ENCODE measurements around the gene SKP1.

Gene SKP1

GRCh38 chr5:134128648-134128995, 48.1 kb downstream of the SKP1 start:
- DNase-seq = no peak

- no peak for DNase-seq
These were observed 48.6 kb downstream of the SKP1 start for GRCh38 chr5:134127988-134128647.

GRCh38 chr5:134127376-134127861, 49.3 kb downstream of the SKP1 start:
- DNase-seq = no peak

- DNase-seq = no peak
These were observed 51.4 kb downstream of the SKP1 start for GRCh38 chr5:134125039-134126015.

- no peak for DNase-seq
These were observed 52.3 kb downstream of the SKP1 start for GRCh38 chr5:134124289-134125038.

- DNase-seq = no peak
These were observed 53.4 kb downstream of the SKP1 start for GRCh38 chr5:134123360-134123759.

- DNase-seq = no peak
These were observed 54.2 kb downstream of the SKP1 start for GRCh38 chr5:134122530-134122929.

- no peak for DNase-seq
These were observed 56.2 kb downstream of the SKP1 start for GRCh38 chr5:134120386-134121138.

GRCh38 chr5:134119720-134120119, 57.0 kb downstream of the SKP1 start:
- no peak for DNase-seq

GRCh38 chr5:134118212-134118835, 58.4 kb downstream of the SKP1 start:
- no peak for DNase-seq

GRCh38 chr5:134116789-134117761, 59.7 kb downstream of the SKP1 start:
- DNase-seq = no peak

GRCh38 chr5:134116286-134116685, 60.5 kb downstream of the SKP1 start:
- DNase-seq = no peak

- DNase-seq = no peak
These were observed 61.0 kb downstream of the SKP1 start for GRCh38 chr5:134115806-134116175.

GRCh38 chr5:134114886-134115805, 61.6 kb downstream of the SKP1 start:
- no peak for DNase-seq

- DNase-seq = peak in 1 of 2 experiments; percentile 70
These were observed 62.6 kb downstream of the SKP1 start, which contains the start of gene TCF7 for GRCh38 chr5:134113902-134114875. Gene TCF7, plus strand, starts transcription at chr5:134114681. Its CDS starts 226 bp downstream, at chr5:134114907.

- DNase-seq = no peak
These were observed 63.3 kb downstream of the SKP1 start for GRCh38 chr5:134113363-134113889.

GRCh38 chr5:134112726-134113362, 63.9 kb downstream of the SKP1 start:
- no peak for DNase-seq
